Vagina (tissue), 2 donors: ENCODE measurements around the gene MGMT. TPM values are rescaled to one million over a fixed set of nuclear protein-coding genes. Genes with fewer than 3 reads are reported as not detected.

Experiments
- DNase-seq, 2 donors: peaks; one replicate each; pipeline ENCODE4 v3.0.0-alpha.2; 2017; ENCODE audit errors: extremely low spot score in 2 of 2
- H3K27ac ChIP-seq: fragments of 200-600 bp; sonication (generic); one replicate; pipeline ENCODE4 v1.5.1; 2019
- H3K27me3 ChIP-seq: fragments of 200-600 bp; sonication (generic); one replicate; pipeline ENCODE4 v1.5.1; 2019
- H3K36me3 ChIP-seq, 2 donors: fragments of 200-600 bp; sonication (generic); one replicate each; pipeline ENCODE4 v1.5.1; 2017 to 2019
- H3K4me1 ChIP-seq: fragments of 200-600 bp; sonication (generic); one replicate; pipeline ENCODE4 v1.5.1; 2019
- H3K4me3 ChIP-seq, 2 donors: fragments of 200-600 bp; sonication (generic); 1 replicate in 1 of 2; 2 replicates in 1 of 2; pipeline ENCODE4 v1.5.1; 2016 to 2019
- H3K9me3 ChIP-seq: fragments of 200-600 bp; sonication (generic); one replicate; pipeline ENCODE4 v1.5.1; 2019
- POLR2A ChIP-seq, 2 donors: fragments of 450-650 bp; IDR thresholded peaks; one replicate each; pipeline ENCODE4 v1.6.1; 2017; ENCODE audit warnings: antibody characterized with exemption in 2 of 2, mild to moderate bottlenecking in 2 of 2, moderate library complexity in 2 of 2
- POLR2AphosphoS5 ChIP-seq, 2 donors: sonication (generic); formaldehyde crosslinking; IDR thresholded peaks; one replicate each; pipeline ENCODE4 v1.9.0; 2017; ENCODE audit warnings: antibody characterized with exemption in 2 of 2, mild to moderate bottlenecking in 2 of 2, low read depth in 1 of 2; ENCODE audit not compliant: insufficient read depth in 1 of 2
- intact Hi-C: fragments of 100-400 bp; cut with DNase I; formaldehyde crosslinking; loops from one replicate; pipeline ENCODE4 v1.15.1; 2023
- total RNA-seq: library from RNA; depleted of rRNA; stranded (reverse); fragments of >200 nt; gene quantifications from one replicate; pipeline ENCODE4 v1.2.3, GENCODE V29; 2016
- TF ChIP-seq, protein P1 (sequence below), 3 experiments: fragments of 450-650 bp in 2 of 3; fragments of 200-600 bp in 1 of 3; sonication (generic) in 1 of 3; IDR thresholded peaks; one replicate each; pipeline ENCODE4 v1.5.1; 2017 to 2019; ENCODE audit warnings: antibody characterized with exemption in 3 of 3, mild to moderate bottlenecking in 2 of 3, moderate library complexity in 2 of 3

The MGMT gene
- total RNA-seq, 1 donor from 2014 or later, result 16.0 TPM

GRCh38 chr10:129604333-129605032 is 137.4 kb downstream of the MGMT start:
- TF ChIP-seq POLR2AphosphoS5 (IDR thresholded peaks at IDR 0.05; ENCODE audit: insufficient read depth in 1 of 2, low read depth in 1 of 2) (no peak), POLR2A (IDR thresholded peaks at IDR 0.05) (no peak)
- TF ChIP-seq, protein P1, sequence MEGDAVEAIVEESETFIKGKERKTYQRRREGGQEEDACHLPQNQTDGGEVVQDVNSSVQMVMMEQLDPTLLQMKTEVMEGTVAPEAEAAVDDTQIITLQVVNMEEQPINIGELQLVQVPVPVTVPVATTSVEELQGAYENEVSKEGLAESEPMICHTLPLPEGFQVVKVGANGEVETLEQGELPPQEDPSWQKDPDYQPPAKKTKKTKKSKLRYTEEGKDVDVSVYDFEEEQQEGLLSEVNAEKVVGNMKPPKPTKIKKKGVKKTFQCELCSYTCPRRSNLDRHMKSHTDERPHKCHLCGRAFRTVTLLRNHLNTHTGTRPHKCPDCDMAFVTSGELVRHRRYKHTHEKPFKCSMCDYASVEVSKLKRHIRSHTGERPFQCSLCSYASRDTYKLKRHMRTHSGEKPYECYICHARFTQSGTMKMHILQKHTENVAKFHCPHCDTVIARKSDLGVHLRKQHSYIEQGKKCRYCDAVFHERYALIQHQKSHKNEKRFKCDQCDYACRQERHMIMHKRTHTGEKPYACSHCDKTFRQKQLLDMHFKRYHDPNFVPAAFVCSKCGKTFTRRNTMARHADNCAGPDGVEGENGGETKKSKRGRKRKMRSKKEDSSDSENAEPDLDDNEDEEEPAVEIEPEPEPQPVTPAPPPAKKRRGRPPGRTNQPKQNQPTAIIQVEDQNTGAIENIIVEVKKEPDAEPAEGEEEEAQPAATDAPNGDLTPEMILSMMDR (IDR thresholded peaks at IDR 0.05), result no peak

GRCh38 chr10:129605266-129605985 is 138.4 kb downstream of the MGMT start:
- no peak overlapping the region for H3K27ac ChIP-seq

More at GRCh38 chr10:129604333-129605032, 137.4 kb downstream of the MGMT start:
- H3K4me1 ChIP-seq, result no peaks in the 10 kb centered on the region
- no peak for DNase-seq
- no peaks in the 10 kb centered on the region for H3K27me3 ChIP-seq
- intact Hi-C loops, result no loop called here
- no peaks in the 10 kb centered on the region for H3K36me3 ChIP-seq
- H3K4me3 ChIP-seq, result no peak overlapping the region
- H3K9me3 ChIP-seq, result no peaks in the 10 kb centered on the region
- H3K27ac ChIP-seq, result no peak overlapping the region

GRCh38 chr10:129605986-129606518 is 139.0 kb downstream of the MGMT start:
- no peak for DNase-seq
- H3K36me3 ChIP-seq, result no peaks in the 10 kb centered on the region
- intact Hi-C loops, result no loop called here
- H3K4me1 ChIP-seq, result no peaks in the 10 kb centered on the region
- H3K27me3 ChIP-seq, result no peaks in the 10 kb centered on the region
- H3K9me3 ChIP-seq, result no peaks in the 10 kb centered on the region
- H3K27ac ChIP-seq, result no peak overlapping the region
- no peak overlapping the region for H3K4me3 ChIP-seq
- TF ChIP-seq POLR2AphosphoS5 (IDR thresholded peaks at IDR 0.05; ENCODE audit: insufficient read depth in 1 of 2, low read depth in 1 of 2), result no peak
- TF ChIP-seq POLR2A (IDR thresholded peaks at IDR 0.05), result no peak
- TF ChIP-seq, protein P1 (IDR thresholded peaks at IDR 0.05), result no peak

More at GRCh38 chr10:129605266-129605985, 138.4 kb downstream of the MGMT start:
- intact Hi-C loops, result no loop called here
- no peak overlapping the region for H3K4me3 ChIP-seq
- H3K9me3 ChIP-seq, result no peaks in the 10 kb centered on the region
- no peak for DNase-seq
- H3K36me3 ChIP-seq, result no peaks in the 10 kb centered on the region
- no peak for TF ChIP-seq POLR2A (IDR thresholded peaks at IDR 0.05)
- no peak for TF ChIP-seq POLR2AphosphoS5 (IDR thresholded peaks at IDR 0.05; ENCODE audit: insufficient read depth in 1 of 2, low read depth in 1 of 2)
- TF ChIP-seq, protein P1 (IDR thresholded peaks at IDR 0.05), result no peak
- H3K4me1 ChIP-seq, result no peaks in the 10 kb centered on the region
- H3K27me3 ChIP-seq, result no peaks in the 10 kb centered on the region

DNA sequence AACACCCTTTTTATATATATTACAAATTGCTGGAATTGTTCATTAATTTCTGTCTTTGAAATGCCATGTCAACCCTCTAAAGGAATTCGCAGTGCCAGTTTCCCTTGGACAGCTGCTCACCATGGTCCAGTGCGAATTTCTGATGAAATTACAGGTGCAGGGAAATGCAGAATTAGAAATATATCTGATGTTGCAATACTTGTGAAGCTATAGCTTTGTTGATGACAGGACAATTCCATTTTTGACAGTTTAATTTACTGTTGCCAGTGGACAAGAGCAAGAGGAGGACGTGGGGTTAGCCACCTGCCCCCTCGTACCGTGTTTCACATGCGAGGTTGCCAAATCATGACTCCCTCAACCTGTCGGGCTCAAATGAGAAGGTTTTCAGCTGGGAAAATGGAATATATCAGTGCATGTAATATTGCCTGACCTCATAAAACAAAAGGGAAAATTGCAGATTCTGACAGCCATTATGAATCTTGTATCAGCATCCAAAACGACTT is 140.6 kb downstream of the MGMT start:
- DNase-seq, result no peak
- H3K27ac ChIP-seq, result no peak overlapping the region
- intact Hi-C loops, result no loop called here
- H3K27me3 ChIP-seq, result no peaks in the 10 kb centered on the region
- H3K4me1 ChIP-seq, result no peaks in the 10 kb centered on the region
- no peak overlapping the region for H3K4me3 ChIP-seq
- H3K9me3 ChIP-seq, result no peaks in the 10 kb centered on the region
- no peaks in the 10 kb centered on the region for H3K36me3 ChIP-seq
- TF ChIP-seq POLR2AphosphoS5 (IDR thresholded peaks at IDR 0.05; ENCODE audit: insufficient read depth in 1 of 2, low read depth in 1 of 2), result no peak
- no peak for TF ChIP-seq POLR2A (IDR thresholded peaks at IDR 0.05)
- TF ChIP-seq, protein P1 (IDR thresholded peaks at IDR 0.05), result no peak
